A549 (cell line): ENCODE results near the gene TBC1D10A.

Experiments used
- CEBPB ChIP-seq, 2 experiments: fragments of >200 bp in 1 of 2; sonication (Bioruptor Twin) in 1 of 2; formaldehyde crosslinking in 1 of 2; IDR thresholded peaks; 2 replicates each; pipeline ENCODE4 v1.6.1; 2012 to 2016
- NR3C1 ChIP-seq: fragments of >200 bp; sonication (Bioruptor Twin); formaldehyde crosslinking; IDR thresholded peaks from 3 replicates; pipeline ENCODE4 v1.6.1; 2017
- TF ChIP-seq, protein P1 (sequence below): fragments of 200-600 bp; sonication (generic); IDR thresholded peaks from 2 replicates; pipeline ENCODE4 v1.6.1; 2016; ENCODE audit warnings: antibody characterized with exemption, mild to moderate bottlenecking, moderate library complexity

DNA sequence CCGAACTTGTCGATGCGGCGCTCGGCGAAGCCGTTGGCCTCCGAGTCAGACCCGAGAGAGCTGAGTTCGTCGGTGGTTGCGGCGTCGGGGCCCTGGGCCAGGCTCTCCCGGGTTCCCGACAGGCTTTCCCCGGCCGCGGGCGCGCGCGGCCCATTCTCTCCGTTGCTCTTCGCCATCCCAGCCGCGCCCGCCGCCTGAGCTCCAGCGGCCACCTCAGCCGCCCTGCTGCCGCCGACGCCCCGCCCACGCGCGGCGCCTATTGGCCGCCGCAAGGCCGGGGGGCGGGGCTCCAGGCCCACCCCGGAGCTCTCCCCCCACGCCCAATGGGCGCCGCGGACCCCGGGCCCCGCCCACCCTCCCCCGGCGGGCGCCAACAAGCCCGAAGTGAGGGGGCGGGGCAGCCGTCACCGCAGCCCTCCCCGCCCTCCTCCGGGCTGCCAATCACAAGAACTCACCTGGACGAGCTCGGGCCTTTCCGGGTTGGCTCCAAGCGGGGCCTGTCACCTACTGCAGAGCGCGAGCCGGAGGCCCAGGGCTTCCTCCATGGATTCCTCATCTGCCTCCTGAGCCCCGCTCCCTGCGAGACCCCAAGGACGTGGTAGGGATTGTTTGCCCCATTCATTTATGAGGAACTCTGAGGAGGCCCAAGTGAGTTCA is at the start of gene TBC1D10A:
- no peak for TF ChIP-seq CEBPB (IDR thresholded peaks at IDR 0.05)
- no peak for TF ChIP-seq NR3C1
- TF ChIP-seq, protein P1, sequence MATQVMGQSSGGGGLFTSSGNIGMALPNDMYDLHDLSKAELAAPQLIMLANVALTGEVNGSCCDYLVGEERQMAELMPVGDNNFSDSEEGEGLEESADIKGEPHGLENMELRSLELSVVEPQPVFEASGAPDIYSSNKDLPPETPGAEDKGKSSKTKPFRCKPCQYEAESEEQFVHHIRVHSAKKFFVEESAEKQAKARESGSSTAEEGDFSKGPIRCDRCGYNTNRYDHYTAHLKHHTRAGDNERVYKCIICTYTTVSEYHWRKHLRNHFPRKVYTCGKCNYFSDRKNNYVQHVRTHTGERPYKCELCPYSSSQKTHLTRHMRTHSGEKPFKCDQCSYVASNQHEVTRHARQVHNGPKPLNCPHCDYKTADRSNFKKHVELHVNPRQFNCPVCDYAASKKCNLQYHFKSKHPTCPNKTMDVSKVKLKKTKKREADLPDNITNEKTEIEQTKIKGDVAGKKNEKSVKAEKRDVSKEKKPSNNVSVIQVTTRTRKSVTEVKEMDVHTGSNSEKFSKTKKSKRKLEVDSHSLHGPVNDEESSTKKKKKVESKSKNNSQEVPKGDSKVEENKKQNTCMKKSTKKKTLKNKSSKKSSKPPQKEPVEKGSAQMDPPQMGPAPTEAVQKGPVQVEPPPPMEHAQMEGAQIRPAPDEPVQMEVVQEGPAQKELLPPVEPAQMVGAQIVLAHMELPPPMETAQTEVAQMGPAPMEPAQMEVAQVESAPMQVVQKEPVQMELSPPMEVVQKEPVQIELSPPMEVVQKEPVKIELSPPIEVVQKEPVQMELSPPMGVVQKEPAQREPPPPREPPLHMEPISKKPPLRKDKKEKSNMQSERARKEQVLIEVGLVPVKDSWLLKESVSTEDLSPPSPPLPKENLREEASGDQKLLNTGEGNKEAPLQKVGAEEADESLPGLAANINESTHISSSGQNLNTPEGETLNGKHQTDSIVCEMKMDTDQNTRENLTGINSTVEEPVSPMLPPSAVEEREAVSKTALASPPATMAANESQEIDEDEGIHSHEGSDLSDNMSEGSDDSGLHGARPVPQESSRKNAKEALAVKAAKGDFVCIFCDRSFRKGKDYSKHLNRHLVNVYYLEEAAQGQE: no peak
